HG02571 (cell line): ENCODE measurements around the gene PTPN1.
"Not testable (repeated sequence)": the region's sequence is repeated elsewhere in the genome, so short reads cannot be mapped to it uniquely, and the experiment has no call there.

Experiments used
- ATAC-seq: cut with Tn5 transposase; IDR thresholded peaks from one replicate; pipeline ENCODE4 v1.9.1; 2021; ENCODE audit warnings: mild to moderate bottlenecking, moderate library complexity; ENCODE audit not compliant: unreplicated experiment

PTPN1 gene

DNA sequence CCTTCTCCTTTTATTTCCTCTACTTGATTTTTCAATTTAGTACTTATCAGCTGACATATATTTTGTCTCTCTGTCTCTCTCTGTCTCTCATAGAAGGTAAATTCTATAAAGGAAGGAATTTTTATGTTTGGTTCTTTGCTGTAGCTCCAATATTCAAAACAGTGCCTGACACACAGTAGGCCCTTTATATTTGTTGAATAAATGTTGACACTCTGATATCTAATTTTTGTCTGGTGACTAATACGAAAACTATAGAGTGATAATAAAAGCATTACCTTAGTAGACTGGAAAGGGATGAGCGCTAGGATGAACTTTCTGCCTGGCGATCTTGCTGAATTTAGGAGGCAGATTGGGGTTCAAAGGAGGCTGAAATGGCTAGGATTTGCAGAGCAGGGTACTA, 42.8 kb downstream of the PTPN1 start:
- no peak for ATAC-seq

DNA sequence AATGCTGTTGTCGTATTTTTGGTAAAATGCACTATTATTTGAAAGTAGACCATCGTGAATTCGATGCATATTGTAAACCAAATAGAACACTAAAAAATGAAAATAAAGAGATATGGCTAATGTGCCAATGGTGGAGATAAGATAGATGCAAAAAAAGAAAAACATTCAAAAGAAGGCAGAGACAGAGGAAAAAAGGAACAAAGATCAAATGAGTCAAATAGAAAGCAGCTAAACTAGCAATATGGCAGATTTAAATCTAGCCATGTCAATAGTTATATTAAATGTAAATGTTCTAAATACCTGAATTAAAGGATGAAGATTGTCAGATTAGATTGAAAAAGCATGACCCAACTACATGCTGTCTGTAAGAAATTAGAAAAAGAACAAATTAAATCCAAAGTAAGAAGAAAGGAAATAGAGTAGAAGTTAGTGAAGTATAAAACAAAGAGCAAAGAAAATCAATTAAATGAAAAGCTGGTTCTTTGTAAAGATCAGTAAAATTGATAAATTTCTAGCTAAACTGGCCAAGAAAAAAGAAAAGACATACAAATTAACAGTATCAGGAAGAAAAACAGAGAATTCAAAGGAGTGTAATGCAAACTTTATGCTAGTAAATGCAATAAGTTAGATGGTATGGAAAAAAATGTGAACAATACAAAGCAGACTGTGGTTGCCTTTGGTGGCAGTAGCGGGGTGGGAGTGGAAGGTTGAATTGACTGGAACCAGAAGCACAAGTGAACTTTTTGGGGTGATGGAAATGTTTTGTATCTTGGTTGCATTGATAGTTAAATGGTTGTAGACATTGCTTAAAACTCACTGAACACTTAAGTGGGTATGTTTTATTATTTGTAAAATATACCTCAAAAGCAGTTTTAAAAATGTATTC, 44.8 kb downstream of the PTPN1 start:
- ATAC-seq = no peak

DNA sequence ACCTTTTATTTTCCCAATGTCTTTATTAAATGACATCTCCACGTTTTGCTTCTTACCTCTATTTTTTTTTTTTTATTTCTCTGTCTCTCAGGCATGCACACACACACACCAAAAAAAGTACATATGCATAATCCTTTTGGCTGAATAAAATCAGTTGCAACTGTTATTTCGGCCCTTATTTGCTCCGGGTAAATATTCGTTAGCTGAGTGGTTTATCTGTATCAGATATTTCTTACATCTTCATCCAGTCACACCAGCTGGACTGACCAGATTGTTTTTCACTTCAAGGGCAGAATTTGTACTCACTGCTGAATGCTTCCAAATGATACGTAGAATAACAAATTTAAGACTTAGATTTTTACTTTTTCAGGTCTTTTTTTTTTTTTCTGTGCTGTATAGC, 45.5 kb downstream of the PTPN1 start:
- no peak for ATAC-seq

DNA sequence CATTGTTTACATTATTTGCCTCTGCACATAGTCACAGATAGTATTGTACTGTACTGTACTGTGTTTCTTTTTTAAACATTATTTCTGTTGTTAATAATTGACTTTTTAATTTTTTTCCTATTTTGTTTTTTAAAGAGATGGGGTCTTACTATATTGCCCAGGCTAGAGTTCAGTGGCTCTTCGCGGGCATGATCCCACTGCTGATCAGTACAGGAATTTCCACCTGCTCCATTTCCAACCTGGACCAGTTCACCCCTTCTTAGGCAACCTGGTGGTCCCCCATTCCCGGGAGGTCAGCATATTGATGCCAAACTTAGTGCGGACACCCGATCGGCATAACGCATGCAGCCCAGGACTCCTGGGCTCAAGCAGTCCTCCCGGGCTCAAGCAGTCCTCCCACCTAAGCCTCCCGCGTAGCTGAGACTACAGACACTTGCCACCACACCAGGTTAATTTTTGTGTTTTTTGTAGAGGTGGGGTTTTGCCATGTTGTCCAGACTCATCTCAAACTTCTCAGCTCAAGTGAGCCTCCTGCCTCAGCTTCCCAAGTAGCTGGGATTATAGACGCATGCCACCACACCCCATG, 47.5 kb downstream of the PTPN1 start:
- no peak for ATAC-seq

DNA sequence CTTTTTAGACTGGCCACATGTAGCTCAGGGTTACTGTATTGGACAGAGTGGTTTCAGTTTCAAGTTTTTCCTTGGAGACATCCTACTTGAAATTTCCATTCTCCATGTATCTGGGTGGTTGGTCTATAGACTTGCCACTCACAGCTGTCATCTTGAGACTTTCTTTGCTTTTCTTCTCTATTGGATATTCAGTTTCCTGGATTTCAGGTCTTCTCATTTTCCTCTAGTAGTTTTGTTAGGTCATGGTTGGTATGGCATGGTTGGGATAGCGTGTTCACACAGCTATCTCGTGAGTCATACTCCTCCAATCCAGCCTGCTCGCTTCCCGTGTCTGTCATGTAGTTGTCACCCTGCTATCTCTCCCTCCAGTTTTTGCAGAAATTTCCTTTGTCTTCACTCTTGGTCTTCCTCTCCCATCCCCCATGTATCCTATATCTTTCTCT, 48.3 kb downstream of the PTPN1 start:
- no peak for ATAC-seq

DNA sequence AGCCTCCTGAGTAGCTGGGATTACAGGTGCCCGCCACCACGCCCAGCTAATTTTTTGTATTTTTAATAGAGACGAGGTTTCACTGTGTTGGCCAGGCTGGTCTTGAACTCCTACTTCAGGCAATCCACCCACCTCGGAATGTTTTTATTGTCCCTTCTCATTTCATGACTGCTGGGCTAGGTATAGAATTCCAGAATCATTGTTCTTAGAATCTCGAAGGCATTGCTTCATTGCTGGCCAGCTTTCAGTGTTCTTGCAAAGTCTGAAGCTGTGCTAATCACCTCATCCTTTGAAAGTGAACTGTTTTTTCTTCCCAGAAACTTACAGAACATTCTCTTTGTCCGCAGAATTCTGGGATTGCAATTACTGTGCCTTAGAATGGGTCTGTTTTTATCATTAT, 49.0 kb downstream of the PTPN1 start:
- no peak for ATAC-seq

DNA sequence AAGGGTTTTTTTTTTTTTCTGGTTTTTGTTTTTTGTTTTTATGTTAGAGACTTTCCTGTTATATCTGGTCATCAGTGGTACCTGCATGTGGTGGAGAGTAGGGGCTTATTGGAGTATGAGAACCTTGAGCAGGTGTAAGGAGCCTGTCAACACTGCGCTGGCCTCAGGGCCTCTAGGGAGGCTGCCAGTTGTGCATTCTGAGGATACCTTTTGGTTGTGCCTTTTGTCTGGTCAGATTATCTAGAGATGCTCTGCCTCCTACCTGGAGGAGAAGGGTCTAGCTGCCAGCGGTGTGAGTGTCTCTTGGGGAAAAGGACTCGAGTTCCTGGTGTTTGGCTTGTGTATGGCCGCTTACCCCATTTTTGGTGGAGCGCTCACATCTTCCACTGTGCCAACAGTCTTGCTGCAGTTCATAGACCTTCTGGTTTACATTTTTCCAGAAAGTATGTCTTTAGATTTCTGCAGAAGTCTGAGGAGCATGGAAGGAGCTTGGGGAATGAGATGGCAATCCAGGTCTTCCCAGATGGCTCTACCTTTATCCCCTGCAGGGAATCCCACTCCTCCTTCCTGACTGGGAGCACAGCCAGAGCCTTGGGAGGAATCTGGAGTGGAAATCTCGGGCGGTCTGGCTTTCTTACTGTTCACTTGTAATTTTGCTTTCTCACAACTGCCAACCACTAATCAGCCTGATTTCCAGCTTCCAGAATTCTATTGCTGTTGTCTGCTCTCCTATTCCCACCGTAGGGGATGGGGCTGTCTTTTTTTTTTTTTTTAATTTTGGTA, 49.9 kb downstream of the PTPN1 start:
- no peak for ATAC-seq

DNA sequence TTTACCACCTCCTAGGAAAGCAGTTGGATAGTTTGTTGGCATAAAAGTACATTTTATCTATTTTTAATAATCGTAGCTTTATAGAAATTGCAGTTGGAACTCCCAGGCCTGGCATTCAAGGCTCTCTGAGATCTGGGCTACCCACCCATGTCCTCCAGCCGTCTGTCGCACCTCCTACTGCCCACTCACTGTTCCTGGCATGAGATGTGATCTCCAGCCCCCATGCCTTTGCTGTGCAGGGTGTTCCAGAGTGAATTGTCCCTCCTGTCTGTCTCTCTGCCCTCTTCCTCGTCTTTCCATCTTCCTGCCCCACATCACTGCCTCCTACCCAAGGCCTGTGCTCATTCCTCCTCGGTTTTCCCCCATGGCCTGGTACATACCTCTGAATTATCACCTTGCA, 50.7 kb downstream of the PTPN1 start:
- ATAC-seq = no peak

DNA sequence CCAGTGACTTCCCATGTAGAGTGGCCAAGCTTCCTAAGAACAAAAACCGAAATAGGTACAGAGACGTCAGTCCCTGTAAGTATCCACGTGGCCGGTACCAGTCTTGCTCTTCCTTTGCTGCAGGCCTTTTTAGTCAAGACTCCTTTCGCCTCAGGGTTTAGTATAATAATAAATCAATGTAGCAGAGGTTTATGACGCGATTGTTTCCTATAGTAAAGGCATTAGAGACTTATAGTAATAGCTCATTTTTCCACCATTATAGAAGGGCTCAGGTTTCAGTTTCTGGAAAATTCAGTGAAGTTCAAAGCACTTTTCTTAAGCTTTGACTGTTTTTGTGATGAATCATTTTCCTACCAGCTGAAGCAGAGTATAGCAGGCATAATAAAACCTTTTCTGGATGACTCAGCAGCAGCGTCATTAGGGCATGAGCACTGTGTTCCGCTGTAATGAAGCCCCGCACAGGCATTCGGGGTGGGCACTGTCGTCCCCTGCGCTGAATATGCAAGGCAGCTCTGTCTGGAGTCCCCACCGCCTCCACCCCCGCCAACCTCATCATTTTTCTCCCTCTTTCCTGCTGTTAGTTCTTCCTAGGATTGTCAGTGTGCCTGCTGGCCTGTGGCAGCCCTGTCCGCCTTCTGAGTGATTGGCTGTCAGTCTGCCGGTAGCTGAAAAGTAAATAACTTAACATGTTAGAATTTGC, 51.3 kb downstream of the PTPN1 start:
- ATAC-seq = no peak

DNA sequence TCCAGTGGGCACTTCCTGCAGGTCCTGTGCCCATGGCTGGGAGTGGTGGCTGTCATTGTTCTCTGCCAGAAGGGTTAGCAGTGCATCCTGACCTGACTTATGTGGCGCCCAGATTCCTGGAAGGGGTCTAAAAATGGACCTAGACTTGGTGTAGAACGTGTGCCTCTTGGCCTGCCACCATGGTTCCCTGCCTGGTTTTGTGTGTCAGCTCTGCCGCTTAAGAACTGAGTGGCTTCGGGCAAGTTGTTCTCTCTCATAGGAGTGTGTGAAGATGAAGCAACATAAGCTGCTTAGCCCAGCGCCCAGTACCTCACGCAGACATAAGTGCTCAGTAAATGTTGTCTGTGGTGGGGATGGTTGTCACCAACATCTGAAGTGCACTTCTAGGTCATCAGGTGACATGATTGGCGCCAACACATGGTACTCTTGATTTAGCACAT, 52.1 kb downstream of the PTPN1 start:
- no peak for ATAC-seq

DNA sequence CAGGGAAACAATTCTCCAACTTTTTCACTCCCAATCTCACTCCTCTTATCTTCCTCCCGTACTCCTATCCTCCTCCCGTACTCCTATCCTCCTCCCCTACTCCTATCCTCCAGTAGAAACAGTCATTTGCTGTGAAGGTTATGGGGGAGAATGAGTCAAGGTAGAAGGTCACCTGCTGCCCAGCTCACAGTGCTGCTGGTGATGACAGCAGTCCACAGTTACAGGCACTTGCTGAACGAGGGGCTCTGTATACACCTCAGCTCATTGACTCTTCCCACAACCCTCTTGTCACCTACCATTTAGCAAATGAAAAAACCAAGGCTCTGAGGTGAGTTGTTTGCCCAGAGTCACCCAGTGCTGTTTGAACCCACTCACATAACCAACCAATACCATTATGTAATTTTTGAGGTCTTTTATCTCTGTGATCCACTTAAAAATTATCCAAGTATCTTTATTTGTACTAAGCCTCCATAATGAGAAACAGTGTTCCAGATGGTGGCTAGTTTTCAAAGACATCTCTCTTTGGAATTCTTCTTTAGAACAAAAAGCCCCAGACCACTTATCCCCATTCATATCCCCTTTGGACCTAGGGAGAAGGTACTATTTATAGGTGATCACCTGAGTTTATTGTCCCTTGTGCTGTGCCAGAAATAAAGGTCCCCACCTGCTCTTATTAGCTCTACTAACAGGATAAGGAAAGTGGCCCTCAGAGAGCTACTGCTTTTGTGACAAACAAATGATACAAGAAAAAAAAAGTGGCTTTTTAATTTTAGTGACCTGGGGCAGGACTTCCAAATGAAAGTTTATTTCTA, 53.2 kb downstream of the PTPN1 start:
- no peak for ATAC-seq

DNA sequence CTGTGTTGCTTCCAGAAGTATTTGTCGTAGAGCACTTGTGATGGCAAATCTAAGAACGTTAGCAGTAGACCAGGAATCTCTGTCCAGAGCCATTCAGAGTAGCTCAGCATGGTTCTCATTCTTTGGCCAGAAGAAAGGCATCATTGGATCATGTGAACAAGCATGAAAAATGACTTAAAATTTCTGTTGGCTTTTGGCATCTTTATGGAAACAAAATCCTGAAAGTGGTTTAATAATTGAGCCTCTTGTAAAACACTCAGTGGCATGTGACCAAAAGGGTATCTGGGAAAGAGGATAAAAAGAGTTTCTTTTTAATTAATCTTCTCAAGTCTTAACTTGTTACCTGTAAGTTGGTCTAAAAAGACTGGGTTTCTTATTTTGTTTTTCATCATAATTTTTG, 55.2 kb downstream of the PTPN1 start:
- ATAC-seq = no peak

DNA sequence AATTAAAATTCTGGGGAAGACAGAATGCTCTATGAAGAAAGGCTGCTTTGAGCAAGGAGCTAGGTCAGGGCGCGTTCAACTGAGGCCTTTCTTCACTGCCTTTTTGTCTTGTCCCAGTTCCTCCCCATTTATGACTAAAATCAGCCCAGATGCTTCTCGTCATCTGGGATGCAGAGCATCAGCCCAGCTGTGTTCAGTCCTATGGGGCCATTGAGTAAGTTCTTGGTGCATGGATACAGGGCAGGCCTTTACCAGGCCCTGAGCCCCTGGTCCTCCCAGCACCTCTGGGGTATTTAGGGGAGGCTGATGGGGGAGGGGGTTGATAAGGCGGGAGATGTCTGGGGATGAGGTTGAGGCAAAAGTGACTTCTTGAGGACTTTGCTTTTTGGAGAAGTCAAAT, 55.7 kb downstream of the PTPN1 start:
- ATAC-seq = no peak

DNA sequence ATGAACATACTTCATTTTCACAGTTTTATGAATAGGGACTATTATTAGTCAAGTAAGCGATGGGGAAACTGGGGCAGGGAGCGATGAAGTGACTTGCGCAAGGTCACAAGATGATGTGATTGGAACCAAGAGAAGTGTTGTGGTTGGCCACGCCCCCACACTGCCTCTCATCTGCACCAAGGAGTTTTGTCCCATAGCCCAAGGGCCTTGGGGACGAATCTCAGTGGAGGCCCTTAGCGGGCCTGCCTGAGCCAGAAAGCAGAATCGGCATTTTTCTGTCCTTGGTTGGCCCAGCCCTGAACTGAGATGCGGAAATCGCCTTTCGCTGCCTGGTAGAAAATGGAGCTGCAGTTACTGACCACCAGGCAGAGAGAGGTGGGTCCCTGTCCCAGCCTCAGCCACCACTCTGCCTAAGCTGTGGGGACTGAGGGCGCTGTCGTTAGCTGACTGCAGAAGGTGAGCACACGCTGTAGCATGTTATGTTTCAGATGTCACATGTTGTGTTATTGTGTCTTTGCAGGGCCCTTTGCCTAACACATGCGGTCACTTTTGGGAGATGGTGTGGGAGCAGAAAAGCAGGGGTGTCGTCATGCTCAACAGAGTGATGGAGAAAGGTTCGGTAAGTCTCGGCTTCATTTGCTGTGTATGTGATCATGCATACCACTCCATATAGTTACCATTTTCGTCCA, 57.8 kb downstream of the PTPN1 start:
- no peak for ATAC-seq

DNA sequence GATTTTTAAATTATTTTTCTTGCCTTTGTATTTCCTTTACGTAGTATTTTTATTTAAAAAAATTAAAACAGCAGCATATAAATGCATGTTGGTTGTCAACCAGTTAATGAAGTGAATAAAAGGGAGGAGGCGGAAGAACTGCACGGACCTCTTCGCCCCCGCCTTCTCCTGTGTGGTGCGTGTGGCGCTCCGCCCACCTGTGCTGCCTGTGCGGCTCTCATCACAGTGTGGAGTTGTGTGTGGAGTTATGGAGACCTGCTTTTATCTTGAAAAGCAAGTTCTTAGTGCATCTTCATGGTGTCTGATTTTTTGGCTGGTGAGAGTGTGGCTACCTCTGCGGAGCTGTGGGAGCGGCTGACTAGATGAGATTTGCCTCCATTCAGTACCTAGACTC, 58.4 kb downstream of the PTPN1 start:
- no peak for ATAC-seq

DNA sequence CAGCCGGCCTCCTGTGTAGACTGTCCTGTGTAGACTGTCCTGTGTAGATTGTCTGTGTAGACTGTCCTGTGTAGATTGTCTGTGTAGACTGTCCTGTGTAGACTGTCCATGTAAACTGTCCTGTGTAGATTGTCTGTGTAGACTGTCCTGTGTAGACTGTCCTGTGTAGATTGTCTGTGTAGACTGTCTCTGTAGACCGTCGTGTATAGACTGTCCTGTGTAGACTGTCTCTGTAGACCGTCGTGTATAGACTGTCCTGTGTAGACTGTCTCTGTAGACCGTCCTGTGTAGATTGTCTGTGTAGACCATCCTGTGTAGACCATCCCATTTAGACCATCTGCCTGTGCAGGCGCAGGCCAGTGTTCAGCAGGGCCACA, 59.3 kb downstream of the PTPN1 start:
- not testable (repeated sequence) for ATAC-seq

DNA sequence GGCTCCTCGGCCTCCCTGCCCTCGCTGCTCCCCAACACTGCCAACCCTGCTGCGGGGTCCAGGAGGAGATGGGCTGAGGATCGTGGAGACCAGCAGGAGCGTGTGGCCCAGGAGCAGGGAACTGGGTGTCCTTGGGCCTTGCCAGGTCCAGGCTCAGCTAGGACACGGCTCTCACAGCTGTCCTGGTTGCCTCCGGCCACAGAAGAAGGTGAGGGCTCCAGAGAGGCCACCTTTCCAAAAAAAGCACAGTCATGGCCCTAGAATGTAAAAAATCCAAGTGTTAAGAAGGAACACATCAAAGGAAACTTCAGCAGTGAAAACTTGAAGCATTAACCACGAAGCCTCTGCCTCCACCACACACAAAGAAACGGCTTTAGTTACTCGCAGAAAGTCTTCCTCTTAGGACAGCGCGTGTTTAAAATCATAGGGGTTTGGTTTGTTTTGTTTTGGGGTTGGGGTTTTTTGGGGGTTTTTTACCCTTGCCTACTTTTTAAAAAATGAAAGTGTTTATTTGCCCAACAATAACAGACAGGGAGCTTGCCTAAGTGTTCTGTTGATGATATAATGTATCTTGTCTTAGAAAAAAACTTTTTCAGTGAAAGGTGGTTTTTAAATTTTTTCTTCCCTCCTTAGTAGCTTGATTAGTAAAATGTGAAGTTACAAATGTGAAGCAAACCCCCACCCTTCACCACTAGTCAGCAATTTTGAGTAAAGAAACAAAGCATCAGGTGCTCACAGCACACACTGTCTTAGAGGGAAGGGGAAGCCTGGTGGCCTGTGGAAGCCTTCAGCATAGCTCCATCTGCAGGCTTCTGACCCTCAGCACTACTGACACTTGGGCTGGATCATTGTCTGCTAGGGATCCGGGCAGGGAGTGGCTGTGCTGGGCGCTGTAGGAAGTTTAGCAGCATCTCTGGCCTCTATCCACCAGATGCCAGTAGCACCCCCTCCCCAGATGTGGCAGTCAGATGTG, 60.0 kb downstream of the PTPN1 start:
- no peak for ATAC-seq

DNA sequence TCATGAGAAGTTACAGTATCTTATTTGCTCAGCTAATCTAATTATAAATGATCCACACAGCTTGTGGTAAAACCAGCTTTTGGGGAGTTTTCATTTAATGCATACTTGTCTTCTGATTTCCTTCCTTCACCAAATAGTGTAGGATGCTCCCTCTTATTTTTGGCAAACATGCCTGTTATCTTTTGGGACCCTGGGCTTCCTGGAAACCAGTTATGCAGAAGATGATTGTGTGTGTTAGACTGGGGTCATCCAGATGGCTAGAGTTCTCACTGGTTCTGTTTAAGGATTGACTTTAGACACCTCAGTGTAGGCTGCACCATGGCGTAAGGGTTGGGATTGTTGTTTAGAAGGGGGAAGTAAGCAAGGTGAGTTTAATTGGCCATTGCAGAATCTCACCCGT, 61.3 kb downstream of the PTPN1 start:
- ATAC-seq = no peak
